HG02588 (cell line): ENCODE data around the gene PLS3.
"Not testable (repeated sequence)": the region's sequence is repeated elsewhere in the genome, so short reads cannot be mapped to it uniquely, and the experiment has no call there.

ENCODE experiments used
- ATAC-seq: cut with Tn5 transposase; IDR thresholded peaks from one replicate; pipeline ENCODE4 v1.9.1; 2021; ENCODE audit warnings: mild to moderate bottlenecking, moderate library complexity; ENCODE audit not compliant: unreplicated experiment

The PLS3 gene

GRCh38 chrX:115602729-115603389 is 41.9 kb downstream of the PLS3 start:
- ATAC-seq: no peak

GRCh38 chrX:115603534-115604074 is 42.6 kb downstream of the PLS3 start:
- no peak for ATAC-seq

GRCh38 chrX:115606861-115607260 is 45.9 kb downstream of the PLS3 start:
- ATAC-seq: no peak

GRCh38 chrX:115609621-115610020 is 48.6 kb downstream of the PLS3 start:
- ATAC-seq: no peak

- ATAC-seq: peak; percentile 72
Observed at GRCh38 chrX:115616943-115617563, 56.1 kb downstream of the PLS3 start.

GRCh38 chrX:115622534-115622933 is 61.6 kb downstream of the PLS3 start:
- no peak for ATAC-seq

- no peak for ATAC-seq
Observed at GRCh38 chrX:115624916-115625315, 63.9 kb downstream of the PLS3 start.

- no peak for ATAC-seq
Observed at GRCh38 chrX:115625572-115626301, 64.8 kb downstream of the PLS3 start.

- ATAC-seq: no peak
Observed at GRCh38 chrX:115630204-115630603, 69.2 kb downstream of the PLS3 start.

- no peak for ATAC-seq
Observed at GRCh38 chrX:115632455-115632854, 71.5 kb downstream of the PLS3 start.

GRCh38 chrX:115633397-115633796 is 72.4 kb downstream of the PLS3 start:
- not testable (repeated sequence) for ATAC-seq

GRCh38 chrX:115639334-115639880 is 78.4 kb downstream of the PLS3 start:
- no peak for ATAC-seq

- no peak for ATAC-seq
Observed at GRCh38 chrX:115642311-115642710, 81.3 kb downstream of the PLS3 start.

GRCh38 chrX:115642895-115643530 is 82.0 kb downstream of the PLS3 start:
- ATAC-seq: no peak

- ATAC-seq: not testable (repeated sequence)
Observed at GRCh38 chrX:115644397-115644796, 83.4 kb downstream of the PLS3 start.

GRCh38 chrX:115649461-115650063 is 88.6 kb downstream of the PLS3 start:
- no peak for ATAC-seq

- ATAC-seq: no peak
Observed at GRCh38 chrX:115650449-115650848, 89.5 kb downstream of the PLS3 start.

- no peak for ATAC-seq
Observed at GRCh38 chrX:115650916-115651315, 89.9 kb downstream of the PLS3 start.

- no peak for ATAC-seq
Observed at GRCh38 chrX:115652221-115652620, 91.2 kb downstream of the PLS3 start.

GRCh38 chrX:115665122-115665521 is 104.1 kb downstream of the PLS3 start:
- ATAC-seq: no peak

GRCh38 chrX:115679460-115679859 is 118.5 kb downstream of the PLS3 start:
- no peak for ATAC-seq
